ENCODE measurements around the gene CAPN9.

CAPN9 gene

DNA sequence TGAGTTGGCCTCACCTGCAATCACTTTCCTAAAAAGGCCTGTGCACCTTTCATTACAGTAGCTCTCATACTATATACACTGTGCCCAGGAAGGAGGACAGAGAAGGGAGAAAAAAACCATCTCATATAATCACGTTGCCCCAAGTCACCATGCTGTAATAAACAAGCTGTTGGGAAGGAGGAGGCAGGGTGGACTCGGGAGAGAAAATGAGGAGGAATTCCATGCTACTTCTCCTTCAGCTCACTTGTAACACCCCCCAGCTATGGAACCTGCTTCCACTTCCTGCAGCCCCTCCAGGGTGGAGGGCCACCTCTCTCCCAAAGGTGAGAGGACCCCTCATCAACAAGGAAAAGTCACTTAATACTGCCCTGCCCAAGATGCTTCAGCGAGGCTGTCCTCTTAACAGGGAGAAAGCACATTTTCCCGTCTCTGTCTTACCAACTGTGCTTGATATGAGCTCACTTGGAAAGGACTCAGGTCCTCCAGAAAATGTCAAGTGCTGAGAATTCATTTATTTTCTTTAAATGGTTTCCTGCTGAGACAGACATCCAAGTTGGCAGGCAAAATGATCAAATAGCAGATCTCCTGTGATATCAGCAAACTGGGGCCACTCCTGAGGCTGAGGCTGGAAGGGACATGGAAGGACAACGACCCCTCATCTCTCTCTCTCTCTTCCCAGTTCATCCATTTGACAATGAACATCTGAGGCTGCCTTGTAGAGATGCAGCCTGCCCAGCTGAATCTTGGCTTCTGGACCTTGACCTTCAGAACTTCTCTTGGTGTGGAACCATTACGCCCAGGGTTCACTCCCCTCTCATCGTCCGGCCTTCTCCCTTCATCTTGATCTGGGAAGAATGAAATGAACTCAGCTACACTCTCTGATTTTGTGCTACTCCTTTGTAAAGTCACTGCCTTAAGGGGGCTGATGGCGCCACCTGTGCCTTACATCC, 54.0 kb downstream of the CAPN9 start:
- peak; percentile 27 for DNase-seq

DNA sequence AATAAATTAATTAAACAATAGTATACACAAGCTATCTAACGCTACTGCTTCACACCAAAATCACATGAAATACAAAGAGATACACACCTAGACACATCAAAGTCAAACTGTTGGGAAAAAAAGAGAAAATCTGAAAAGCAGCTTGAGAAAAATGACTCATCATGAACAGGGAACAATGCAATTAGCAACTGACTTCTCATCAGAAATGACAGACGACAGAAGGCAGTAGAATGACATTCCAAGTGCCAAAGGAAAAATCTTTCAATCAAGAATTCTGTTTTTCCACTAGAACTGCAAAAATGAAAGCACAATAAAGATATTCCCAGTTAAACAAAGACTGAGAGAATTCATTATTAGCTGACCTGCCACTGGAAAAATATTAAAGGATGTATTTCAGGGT, 57.2 kb downstream of the CAPN9 start:
- DNase-seq = no peak

DNA sequence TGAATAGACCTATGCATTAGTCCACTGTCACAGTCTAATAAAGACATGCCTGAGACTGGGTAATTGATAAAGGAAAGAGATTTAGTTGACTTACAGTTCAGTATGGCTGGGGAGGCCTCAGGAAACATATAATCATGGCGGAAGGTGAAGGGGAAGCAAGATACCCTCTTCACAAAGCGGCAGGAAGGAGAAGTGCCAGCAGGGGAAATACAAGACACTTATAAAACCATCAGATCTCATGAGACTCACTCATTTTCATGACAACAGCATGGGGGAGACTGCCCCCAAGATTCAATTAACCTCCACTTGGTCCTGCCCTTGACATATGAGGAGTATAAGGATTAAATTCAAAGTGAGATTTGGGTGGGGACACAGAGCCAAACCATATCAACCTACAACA, 59.4 kb downstream of the CAPN9 start:
- DNase-seq = no peak

DNA sequence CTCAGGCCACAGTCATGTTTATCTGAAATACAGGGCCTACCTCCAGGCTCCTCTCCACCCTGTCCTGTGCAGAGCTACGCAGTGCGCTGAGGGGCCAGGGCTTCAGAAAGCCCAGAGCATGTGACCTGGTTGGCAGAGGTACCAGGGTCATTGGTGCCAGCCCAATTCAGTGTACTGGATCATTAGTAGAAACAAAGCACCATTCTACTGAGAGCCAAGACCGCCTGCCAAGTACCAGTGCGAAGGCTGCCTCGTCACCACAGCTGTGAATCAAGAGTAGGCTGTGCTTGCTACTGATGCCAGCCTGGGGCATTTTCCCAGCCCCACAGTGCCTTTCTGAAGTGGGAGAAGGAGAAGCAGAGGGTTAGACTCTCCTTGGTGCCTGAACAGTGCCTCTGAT, 59.8 kb downstream of the CAPN9 start:
- DNase-seq = peak; percentile 53

DNA sequence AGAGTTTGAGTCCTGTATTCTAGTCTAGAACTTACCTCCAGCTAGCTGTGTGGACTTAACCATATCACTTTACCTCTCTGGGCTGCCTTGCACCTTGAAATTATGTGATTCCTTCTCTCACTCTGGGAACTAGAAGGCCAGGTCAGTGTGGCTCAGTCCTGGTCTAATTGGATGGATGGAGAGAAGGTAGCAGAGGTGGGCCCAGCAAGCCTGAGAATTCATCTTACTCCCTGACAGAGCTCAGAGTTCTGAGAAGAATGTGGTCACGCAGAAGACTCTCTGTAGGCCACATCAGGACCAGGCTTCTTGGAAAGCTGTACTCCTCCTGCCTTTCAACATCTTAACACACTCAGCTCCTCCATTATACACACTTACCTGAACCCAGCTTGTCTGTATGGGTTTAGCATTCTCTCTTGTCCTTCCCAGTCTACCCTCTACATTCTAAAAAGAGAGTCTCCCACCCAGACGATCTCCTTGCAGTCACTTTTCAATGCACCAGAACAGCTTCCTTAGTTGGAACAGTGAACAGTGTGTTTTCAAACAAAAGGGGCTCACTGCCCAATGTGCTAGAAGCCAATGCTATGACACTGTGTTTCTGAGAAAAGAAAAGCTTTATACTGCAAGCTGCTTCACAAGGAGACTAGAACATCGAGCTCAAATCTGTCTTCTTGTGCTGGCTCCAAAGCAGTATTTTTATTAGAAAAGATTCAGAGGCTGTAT, 60.5 kb downstream of the CAPN9 start:
- DNase-seq = peak; percentile 50

DNA sequence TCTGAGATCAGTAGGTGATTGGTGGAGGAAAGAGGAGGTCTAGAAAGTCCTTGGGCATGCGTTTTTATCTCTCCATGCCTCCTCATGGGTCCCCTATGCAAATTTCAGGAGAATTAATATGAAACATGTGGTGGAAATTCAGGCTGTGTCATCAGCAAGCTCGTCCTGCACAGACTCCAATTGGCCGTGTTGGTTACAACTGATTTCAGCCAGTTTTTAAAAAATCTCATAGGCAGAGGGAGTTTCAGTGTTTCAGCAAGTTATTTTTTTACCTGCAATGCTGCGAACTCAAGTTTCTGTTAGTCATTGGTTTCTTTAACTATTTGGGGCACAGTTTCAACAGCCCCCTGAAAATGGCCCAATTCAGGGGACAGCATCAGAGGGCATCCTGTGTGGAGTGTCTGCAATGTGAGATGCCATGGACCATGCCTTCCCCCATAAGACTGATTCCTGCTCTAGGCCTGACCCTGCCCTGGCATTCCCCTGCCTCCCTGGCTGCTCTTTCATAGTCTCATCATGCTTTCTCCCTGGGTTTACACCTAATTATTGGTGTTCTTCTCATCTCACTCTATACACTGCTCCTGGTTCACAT, 61.2 kb downstream of the CAPN9 start:
- peak; percentile 42 for DNase-seq

DNA sequence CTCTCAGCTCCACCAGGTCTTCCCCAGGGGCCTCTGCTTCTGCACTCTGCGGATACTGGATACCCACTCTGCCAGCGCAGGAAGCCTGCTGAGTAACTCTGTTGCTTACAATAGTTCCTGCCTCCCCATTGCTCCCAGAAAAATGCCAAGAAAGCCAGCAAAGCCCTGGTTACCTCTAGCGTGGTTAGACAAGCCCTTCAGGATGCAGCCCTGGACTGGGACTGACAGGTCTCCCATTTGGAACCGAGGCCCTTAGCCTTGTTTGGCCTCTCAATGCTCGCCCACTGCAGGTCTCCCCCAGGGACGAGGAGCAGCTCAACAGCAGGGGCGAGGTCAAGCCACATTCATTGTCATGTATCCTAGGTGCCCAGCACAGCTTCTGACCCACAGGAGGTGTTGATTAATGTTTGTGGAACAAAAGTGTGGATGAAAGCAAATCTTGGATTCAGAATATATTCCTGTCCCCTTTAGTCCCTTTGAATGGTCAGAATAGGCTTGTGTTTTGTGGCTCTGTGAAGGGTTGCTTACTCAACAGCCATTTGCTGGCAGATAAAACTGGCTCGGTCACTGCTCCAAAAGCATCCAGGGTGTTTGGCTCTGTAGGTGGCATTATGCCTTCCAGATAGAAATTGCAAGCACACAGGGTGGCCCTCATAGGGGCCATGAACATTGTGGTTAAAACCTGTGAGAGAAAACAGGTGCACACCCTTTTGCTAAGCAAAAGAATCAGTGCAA, 62.2 kb downstream of the CAPN9 start:
- DNase-seq = peak; percentile 37

DNA sequence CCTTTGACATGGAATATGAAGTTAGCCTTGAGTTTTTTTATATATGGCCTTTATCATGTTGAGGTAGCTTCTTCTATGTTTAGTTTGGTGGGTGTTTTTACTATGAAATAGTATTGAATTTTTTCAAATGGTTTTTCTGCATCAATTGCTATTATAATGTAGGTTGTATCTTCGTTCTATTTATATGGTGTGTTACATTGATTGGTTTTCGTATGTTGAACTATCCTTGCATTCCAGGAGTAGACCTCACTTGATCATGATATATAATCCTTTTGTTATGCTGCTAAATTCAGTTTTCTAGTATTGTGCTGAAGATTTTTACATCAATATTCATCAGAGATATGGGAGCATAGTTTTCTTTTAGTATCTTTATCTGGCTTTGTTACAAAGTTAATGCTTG, 65.4 kb downstream of the CAPN9 start:
- no peak for DNase-seq

DNA sequence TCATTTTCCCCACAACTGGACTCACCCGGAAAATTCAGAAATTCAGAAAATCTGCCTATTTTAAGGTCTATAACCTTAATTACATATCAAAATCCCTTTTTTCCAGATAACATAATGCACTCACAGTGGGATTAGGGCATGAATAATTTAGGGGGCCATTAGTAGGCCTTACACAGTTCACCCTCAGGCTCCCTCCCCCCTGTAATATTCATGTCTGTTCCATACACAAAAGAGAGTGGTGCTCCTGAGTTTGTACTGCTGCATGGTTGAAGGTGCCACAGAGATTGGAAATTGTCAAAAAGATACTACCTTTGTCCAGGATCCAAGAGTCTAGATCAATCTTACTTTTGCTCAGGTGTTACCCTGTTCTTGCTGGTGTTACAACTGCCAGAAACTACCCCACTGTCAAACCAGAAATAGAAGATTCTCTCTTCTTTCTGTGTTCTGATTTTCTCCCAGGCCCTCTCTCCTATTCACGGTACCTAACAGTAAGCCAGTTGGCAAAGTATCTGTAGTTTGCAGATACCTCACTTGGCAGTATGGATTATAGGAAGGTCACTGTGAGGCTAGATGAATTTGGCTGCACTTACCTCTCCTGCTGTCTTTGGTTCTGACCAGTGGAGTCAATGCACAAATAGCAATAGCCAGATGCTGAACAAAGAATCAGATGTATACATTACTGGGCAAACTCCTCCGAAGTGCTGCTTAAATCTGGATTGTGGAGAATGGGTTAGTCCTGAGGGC, 67.9 kb downstream of the CAPN9 start:
- peak; percentile 42 for DNase-seq

DNA sequence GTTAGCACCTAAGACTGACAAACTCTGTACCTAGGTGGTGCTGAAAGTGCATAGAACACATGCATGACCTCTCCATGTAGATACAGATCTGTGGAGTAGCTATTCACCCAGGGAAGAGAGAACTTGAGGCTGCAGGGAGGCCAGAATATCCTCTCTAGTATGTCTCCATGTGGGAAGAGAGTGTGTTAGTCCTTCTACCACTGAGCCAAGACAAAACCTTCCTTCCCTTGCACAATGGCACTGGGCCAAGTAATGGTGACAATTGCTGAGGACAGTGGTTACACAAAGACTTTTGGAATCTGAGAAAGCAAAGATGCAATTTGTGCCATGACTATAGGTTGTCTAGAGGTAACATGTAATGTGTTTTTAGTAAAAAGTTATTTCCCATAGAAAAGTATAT, 68.8 kb downstream of the CAPN9 start:
- peak; percentile 31 for DNase-seq

DNA sequence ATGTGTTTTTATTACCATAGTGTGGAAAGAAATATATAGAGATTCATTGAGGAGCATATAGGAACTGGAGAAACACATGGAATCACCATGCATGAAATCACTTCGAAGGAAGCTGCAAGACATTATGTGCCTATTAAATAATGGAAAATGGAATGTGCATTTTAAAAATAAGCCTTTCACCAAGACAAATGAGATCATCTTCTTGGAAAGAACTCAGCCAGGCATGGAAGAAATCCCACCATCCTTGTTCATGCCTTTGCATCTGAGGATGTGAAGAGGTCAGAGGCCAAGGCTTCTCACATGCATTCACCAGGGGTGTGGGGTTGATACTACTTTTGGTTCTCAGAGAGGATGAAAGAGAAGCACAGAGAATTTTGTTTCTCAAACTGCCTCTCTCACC, 71.2 kb downstream of the CAPN9 start:
- DNase-seq = peak; percentile 27

DNA sequence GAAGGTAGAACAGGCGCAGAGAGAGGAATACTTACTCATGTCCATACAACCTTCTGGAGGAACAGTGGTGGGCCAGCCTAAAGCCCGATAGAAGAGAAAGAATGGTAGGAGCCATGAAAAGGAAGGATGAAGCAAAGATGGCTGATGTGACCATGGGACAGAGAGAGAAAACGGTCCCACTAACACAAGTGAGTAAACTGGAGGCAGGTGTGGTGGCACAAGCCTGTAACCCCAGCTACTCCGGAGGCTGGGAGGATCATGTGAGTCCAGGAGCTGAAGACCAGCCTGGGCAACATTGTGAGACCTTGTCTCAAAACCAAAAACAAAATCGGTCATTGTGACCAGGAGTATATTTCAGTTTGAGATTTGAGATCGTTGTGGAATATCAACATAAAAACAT, 71.7 kb downstream of the CAPN9 start:
- peak; percentile 41 for DNase-seq

DNA sequence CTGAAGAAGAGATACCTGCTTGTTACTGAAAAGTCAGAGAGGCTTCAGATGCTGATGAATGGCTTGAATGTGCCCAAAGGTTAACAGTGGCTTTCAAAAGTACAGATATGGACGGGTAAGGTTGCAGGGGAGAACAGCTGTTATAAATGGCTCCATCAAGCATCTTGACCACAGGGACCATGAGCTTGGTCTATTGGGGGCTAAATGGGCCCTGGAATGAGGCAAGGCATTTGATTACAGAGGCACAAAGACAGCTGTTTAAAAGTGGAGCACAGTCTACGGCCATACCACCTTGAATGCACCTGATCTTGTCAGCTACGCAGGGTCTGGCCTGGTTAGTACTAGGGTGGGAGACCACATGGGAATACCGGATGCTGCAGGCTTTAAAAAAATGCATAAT, 72.8 kb downstream of the CAPN9 start:
- DNase-seq = no peak

DNA sequence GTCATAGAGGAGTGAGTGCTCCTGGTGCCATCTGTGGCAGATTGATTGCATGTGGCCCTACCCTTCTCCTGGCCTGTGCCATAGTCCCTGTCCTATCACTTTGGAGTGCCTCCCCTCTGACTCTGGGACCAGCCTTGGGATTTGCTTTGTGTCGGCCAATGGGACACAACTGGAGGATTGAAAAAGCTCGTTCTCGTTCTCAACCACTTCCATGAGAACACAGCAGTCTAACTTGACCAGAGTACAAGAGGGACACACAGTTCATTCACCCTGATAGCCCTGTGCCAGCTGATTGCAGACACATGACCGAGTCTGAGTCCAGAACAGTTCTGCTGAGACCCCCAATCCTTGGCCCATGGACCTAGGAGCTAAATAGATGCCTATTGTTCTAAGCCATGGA, 73.4 kb downstream of the CAPN9 start:
- peak; percentile 22 for DNase-seq

DNA sequence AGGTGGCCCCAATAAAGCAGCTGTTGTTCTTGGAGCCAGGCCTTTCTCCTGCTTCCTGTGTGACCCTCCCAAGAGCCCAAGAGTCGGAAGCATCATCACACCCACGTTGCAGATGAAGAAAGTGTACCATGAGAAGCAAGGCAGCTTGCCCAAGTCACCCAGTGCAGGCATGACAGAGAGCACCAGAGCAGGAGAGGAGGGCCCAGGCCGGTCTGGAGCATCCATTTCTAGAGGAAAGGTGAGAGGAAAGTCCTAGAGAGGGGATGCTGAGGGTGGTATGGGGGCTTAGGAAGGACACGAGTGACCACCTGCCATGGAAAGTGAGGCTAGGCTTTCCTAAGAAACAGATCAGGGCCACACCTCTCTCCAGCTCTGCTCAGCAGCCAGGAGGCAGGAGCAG, 74.2 kb downstream of the CAPN9 start:
- DNase-seq = no peak

DNA sequence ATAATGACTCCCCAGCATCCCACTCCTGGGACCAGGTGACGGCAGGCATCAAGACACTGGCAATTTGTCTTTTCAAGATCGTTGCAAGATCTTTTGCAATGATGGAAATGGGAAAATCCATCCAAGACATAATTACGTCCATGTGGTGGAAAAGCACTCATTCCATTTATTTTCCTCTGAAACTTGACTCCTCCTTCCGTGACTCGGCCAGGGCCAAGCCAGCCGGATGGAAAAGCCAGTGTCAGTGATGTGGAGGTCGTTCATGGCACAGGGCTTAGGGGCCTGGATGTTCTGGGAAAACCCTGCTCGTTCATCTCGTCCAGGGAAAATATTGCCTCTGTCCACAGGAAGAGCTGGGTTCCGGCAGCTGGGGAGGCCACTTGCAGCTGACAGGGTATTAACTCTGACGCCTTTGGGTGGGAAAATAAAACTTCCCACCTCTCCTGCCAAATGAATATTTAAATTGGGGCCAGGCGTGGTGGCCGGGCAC, 74.9 kb downstream of the CAPN9 start:
- peak; percentile 81 for DNase-seq

DNA sequence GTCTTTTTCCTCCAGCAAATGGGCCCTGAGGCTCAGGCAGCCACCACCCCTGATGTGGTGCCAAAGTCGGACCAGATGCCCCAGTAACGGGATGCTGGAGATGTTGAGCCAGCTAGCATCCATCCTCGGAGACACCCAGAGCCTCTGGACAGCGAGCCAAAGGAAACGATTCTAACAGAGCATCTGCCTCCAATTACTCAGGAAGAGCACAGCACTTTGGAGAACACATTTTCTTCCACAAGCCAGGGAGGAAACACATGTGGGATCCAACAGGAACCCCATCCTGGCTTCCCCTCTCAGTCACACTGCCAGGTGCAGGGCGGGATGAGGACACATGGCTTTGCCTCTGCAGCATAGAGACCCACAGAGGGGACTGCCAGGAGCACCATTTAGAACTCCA, 76.2 kb downstream of the CAPN9 start:
- peak; percentile 81 for DNase-seq

DNA sequence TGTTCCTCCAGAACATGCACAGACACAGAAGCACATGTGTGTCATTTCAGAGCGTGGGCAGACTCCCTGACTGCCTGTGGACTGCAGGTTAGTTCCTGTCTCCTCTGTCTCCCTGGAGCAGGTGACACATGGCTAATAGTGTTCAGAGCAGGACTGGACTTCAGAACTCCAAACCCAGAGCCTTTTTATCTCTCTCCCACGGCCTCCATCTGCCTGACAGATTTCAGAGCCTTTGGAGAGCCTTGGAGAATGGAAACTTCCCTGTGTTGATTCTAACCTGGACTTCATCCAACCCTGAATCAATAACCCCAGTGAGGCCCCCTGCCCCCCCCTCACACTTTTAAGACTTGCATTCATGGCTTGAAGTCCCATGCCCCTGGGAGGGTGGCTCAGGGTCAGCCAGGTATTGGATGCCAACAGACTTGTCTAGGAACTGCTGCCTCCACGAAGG, 76.8 kb downstream of the CAPN9 start:
- peak; percentile 52 for DNase-seq

DNA sequence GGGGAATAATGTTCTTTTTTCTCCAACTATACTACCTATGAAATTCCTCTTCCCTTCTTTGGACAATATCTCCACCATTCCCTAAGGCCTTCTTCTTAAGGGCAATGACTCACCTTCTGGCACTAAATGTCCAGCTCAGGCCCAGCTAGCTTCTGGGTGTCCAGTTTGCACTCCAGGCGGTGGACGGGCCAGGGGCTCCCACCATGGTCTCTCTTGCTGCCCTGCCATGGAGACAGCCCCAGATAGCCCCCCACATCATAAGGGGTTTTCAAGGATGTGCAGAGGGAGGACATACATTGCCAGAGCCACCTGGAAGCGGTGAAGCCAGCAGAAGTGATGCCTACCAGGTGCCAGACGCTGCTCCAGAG, 77.3 kb downstream of the CAPN9 start:
- DNase-seq = no peak

DNA sequence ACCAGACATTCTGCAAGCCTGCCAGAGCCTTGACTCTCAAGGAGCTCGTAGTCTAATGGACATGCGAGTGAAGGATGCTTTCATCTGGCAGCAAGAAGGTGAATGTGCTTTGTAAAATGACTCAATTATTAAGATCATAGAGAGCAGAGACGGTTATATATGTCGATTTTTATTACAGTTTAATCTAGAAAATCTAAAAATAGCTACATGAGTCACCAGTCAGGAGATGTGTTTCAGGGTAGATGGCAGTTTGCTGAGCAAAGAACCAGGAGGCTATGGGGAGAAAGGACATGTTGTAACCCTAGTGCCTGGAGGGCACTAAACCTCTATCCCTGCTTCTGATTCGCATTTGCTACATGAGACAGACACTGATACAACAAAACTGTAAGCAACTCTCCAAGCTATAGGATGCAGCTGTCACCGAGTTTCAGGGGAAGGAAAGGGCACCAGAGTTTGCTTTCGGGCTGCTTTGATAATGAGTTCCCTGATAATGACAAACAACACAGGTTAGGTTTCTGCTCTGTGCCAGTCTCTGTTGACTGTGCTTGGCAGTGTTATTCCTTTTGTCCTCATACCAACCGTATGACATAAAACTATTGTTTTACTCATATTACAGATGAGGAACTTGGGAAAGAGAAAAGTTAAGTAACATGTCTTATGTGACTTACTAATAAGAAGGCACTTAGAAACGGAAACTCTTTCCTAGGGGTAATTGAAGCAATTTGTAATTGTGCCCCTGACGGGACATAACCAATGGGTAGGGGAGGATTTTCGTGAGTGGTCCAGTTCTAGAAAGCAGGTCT, 77.9 kb downstream of the CAPN9 start:
- peak; percentile 51 for DNase-seq

DNA sequence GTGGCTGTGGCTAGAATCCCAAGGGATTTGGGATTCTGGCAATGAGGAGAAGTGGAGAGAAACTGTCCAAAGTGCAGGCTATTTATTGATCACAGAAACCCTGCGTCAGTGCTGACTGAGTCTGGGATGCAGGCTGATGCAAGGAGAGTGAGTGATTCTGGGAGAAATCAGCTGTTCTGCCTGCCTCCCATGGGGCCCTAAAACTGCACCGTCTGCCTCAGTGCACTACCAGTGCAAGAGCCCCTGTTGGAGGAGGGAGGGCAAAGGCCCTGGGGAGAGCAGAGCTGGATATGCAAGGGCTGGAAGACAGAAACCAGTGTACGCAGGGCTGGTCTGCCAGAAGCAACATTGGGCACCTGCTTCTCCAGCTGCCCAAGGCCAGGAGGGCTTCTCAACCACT, 78.6 kb downstream of the CAPN9 start:
- peak; percentile 41 for DNase-seq
